ENCODE data around the gene CD2BP2. TPM values are rescaled to one million over a fixed set of nuclear protein-coding genes. Genes with fewer than 3 reads are reported as not detected.
A peak's percentile ranks its signal among the peaks of the same experiment; 100 is the strongest.

Gene CD2BP2
- total and polyA plus RNA-seq, 2 of the 13 experiments (the other 11 are each of a cell fraction or from before 2014, with no cell fraction given), result 24.9 to 54.6 TPM

GRCh38 chr16:30395155-30395991 is 40.3 kb upstream of the CD2BP2 start, which contains the start of gene ZNF48 (continued):
- no peak for TF ChIP-seq ZBTB40 (IDR thresholded peaks at IDR 0.05)
- no peak for TF ChIP-seq ZBTB40 (CRISPR knock-in tag; IDR thresholded peaks at IDR 0.05)
- TF ChIP-seq ZNF335 (CRISPR knock-in tag; IDR thresholded peaks at IDR 0.05), result no peak
- no peak; the same call in 1 of the 2 replicates for TF ChIP-seq ZNF354B (CRISPR knock-in tag; IDR thresholded peaks at IDR 0.05)
- TF ChIP-seq SOX6 (IDR thresholded peaks at IDR 0.05), result no peak
- TF ChIP-seq SOX6 (CRISPR knock-in tag; IDR thresholded peaks at IDR 0.05), result peak; percentile 26; the same call in 1 of the 2 replicates
- no peak for TF ChIP-seq ZBTB33 (CRISPR knock-in tag; IDR thresholded peaks at IDR 0.05)
- peak; percentile 92 for TF ChIP-seq RAD21 (CRISPR knock-in tag; IDR thresholded peaks at IDR 0.05)
- peak; percentile 86 for TF ChIP-seq ZBTB7B (CRISPR knock-in tag; IDR thresholded peaks at IDR 0.05)
- TF ChIP-seq REXO4 (CRISPR knock-in tag; IDR thresholded peaks at IDR 0.05; ENCODE audit: borderline replicate concordance), result no peak; the same call in 1 of the 2 replicates
- TF ChIP-seq BCL6 (CRISPR knock-in tag; IDR thresholded peaks at IDR 0.05), result peak; percentile 64; the same call in 1 of the 2 replicates
- TF ChIP-seq ZBTB7A (CRISPR knock-in tag; IDR thresholded peaks at IDR 0.05), result peak; percentile 73
- peak; percentile 43 for TF ChIP-seq FOXA3 (CRISPR knock-in tag; IDR thresholded peaks at IDR 0.05)
- no peak for TF ChIP-seq NR2F6 (IDR thresholded peaks at IDR 0.05)
- peak; percentile 71; the same call in 1 of the 2 replicates for TF ChIP-seq NR2F6 (CRISPR knock-in tag; IDR thresholded peaks at IDR 0.05)
- TF ChIP-seq MAZ (IDR thresholded peaks at IDR 0.05; ENCODE audit: borderline replicate concordance, low read depth, low read length), result peak; percentile 88
- TF ChIP-seq MAZ (CRISPR knock-in tag; IDR thresholded peaks at IDR 0.05; ENCODE audit: low read depth), result peak; percentile 88
- TF ChIP-seq ZNF124 (CRISPR knock-in tag; IDR thresholded peaks at IDR 0.05), result no peak
- TF ChIP-seq ZNF614 (CRISPR knock-in tag; IDR thresholded peaks at IDR 0.05; ENCODE audit: borderline replicate concordance), result peak; percentile 44; the same call in 1 of the 2 replicates
- no peak for TF ChIP-seq TMF1 (CRISPR knock-in tag; IDR thresholded peaks at IDR 0.05; ENCODE audit: low read depth)
- TF ChIP-seq ZFYVE20 (CRISPR knock-in tag; IDR thresholded peaks at IDR 0.05; ENCODE audit: borderline replicate concordance, low read depth), result no peak
